Measurements from ENCODE around the gene ZNF516. TPM values are rescaled to one million over a fixed set of nuclear protein-coding genes. Genes with fewer than 3 reads are reported as not detected.

The ZNF516 gene
- total RNA-seq, 1 donor from 2014 or later: 26.1 TPM

DNA sequence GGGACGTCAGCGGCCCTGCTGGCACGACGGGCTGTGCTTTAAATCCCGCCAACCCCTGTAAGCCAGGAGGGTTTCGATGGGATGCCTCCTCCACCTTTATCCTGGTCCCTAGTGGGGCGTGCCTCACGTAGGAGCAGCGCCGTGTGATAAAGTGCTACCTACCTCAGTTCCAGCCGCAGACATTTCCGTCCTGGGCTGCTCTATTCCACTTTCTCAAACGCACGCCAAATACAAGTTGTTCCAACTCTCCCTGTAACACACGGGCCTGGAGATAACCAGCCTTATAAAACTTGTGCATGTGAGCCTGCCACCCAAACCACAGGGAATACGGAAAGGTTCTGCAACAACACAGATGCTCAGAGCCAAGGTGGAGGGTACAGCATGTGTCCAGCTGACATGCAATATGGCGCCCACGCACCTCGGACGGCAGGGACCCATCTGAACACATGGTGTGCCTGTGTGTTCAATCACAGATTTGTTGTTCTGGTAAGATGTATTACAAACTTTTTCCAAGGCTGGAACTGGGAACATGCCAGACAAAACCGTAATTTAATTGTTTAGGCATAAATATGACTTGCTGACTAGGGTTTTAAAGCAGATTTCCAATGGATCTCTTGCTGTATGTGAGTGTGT, 47.7 kb downstream of the ZNF516 start:
- Mint-ChIP-seq H3K27ac (ENCODE audit: unreplicated experiment) (no peak overlapping the region), H3K9me3 (ENCODE audit: low read depth) (no peaks in the 10 kb centered on the region), H3K4me3 (ENCODE audit: unreplicated experiment) (no peak overlapping the region), H3K27me3 (ENCODE audit: low read depth) (no peaks in the 10 kb centered on the region), H3K36me3 (ENCODE audit: low read depth) (no peaks in the 10 kb centered on the region), H3K4me1 (ENCODE audit: low read depth) (peaks cover 69% of the 10 kb centered on the region)
- TF ChIP-seq, protein P1, sequence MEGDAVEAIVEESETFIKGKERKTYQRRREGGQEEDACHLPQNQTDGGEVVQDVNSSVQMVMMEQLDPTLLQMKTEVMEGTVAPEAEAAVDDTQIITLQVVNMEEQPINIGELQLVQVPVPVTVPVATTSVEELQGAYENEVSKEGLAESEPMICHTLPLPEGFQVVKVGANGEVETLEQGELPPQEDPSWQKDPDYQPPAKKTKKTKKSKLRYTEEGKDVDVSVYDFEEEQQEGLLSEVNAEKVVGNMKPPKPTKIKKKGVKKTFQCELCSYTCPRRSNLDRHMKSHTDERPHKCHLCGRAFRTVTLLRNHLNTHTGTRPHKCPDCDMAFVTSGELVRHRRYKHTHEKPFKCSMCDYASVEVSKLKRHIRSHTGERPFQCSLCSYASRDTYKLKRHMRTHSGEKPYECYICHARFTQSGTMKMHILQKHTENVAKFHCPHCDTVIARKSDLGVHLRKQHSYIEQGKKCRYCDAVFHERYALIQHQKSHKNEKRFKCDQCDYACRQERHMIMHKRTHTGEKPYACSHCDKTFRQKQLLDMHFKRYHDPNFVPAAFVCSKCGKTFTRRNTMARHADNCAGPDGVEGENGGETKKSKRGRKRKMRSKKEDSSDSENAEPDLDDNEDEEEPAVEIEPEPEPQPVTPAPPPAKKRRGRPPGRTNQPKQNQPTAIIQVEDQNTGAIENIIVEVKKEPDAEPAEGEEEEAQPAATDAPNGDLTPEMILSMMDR (IDR thresholded peaks at IDR 0.05): no peak
- no peak for DNase-seq (ENCODE audit: low spot score)

DNA sequence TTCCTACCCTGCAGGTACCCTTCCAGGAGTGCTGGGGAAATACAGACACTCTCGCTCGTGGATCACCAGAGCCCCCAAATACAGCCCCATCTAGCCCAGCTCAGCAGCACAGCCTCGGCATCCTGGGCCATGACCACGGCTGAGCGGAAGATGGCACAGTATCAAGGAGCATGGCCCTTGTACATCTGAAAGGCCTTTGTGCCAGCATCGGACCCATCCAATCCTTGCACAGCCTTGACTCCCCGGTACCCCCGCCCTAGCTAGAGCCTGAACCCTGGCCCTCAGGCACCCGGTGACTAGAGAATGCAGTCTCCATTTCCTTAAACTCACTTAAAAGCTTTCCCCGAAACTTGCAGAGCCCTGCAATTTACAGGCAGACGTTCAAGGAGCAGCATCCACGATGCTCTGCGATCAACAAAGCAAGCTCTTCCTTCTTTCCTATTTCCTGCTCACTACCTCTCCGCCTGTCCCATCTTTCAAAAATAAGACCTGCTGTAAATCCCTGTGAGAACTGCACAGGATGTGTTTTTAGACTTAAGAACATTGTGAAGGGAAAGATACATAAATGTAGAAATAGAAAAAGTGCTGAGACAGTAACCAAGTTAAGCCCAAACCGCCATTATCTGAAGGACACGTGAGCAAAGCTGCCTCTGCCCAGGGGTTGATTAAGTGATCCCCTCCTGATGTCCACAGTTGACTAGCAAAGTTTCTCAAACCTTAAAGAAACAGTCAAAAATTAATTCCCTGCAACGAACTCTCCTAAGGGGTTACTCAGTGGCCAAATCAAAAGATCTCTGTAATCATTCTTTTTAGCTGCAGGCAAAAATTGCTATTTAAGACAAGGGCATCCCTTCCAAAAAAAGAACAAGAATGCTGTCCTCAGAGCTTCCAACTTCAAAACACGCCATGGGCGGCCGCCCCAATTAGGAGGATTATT, 48.5 kb downstream of the ZNF516 start:
- Mint-ChIP-seq H3K9me3 (ENCODE audit: low read depth) (no peaks in the 10 kb centered on the region), H3K4me3 (ENCODE audit: unreplicated experiment) (no peak overlapping the region), H3K27me3 (ENCODE audit: low read depth) (no peaks in the 10 kb centered on the region), H3K4me1 (ENCODE audit: low read depth) (peaks cover 62% of the 10 kb centered on the region), H3K27ac (ENCODE audit: unreplicated experiment) (peak overlapping the region; percentile 82), H3K36me3 (ENCODE audit: low read depth) (no peaks in the 10 kb centered on the region)
- TF ChIP-seq, protein P1 (IDR thresholded peaks at IDR 0.05): no peak
- peak; percentile 55 for DNase-seq (ENCODE audit: low spot score)

DNA sequence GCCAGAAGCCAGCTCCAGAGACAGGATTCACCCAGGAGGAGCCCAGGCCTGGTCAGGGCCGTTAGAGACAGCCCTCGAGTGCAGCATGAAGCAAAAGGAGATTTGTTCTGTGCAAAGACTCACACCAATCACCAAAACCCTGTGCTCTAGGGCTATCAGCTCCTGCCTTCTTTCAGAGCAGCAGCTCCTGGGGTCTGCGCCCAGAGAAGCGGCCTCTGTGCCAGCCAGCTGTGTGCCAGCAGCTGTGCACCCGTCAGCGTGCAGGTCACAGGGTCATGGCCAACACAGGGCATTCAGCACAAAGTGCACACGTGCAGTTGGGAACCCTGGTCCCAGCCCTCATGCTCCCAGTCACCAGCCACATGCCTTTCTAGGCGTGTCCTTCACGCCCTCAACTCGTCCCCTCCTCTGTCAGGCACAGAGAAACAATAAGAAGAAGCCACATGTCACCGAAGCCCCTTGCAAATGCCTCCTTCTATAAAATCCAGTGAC, 49.3 kb downstream of the ZNF516 start:
- peak overlapping the region; percentile 82 for H3K27ac Mint-ChIP-seq (ENCODE audit: unreplicated experiment)
- peak overlapping the region; percentile 2 for H3K4me3 Mint-ChIP-seq (ENCODE audit: unreplicated experiment)
- peaks cover 1% of the 10 kb centered on the region for H3K36me3 Mint-ChIP-seq (ENCODE audit: low read depth)
- peaks cover 56% of the 10 kb centered on the region for H3K4me1 Mint-ChIP-seq (ENCODE audit: low read depth)
- peak; percentile 59 for DNase-seq (ENCODE audit: low spot score)
- H3K27me3 Mint-ChIP-seq (ENCODE audit: low read depth): no peaks in the 10 kb centered on the region
- H3K9me3 Mint-ChIP-seq (ENCODE audit: low read depth): no peaks in the 10 kb centered on the region
- TF ChIP-seq, protein P1 (IDR thresholded peaks at IDR 0.05): no peak

DNA sequence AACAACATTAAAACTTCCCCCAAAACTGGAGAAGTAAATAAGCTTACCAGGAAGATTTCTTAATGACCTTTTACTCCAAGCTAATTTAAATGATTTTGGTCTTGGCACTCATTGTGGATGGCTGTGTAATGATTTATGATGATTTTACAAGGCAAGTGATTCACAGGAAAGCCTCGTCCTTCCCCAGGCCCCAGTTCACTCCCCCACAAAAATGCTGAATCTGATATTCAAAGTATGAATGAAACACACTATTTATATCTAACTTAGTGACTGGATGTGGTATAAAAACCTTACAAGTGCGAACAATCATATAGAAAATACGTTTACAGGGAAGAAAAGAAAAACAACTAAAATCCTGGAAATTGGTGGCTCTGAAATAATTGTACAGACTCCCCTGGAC, 49.8 kb downstream of the ZNF516 start:
- Mint-ChIP-seq H3K27me3 (ENCODE audit: low read depth) (no peaks in the 10 kb centered on the region), H3K36me3 (ENCODE audit: low read depth) (peaks cover 4% of the 10 kb centered on the region), H3K4me1 (ENCODE audit: low read depth) (peaks cover 50% of the 10 kb centered on the region), H3K4me3 (ENCODE audit: unreplicated experiment) (peak overlapping the region; percentile 2), H3K9me3 (ENCODE audit: low read depth) (no peaks in the 10 kb centered on the region), H3K27ac (ENCODE audit: unreplicated experiment) (peak overlapping the region; percentile 82)
- no peak for DNase-seq (ENCODE audit: low spot score)
- TF ChIP-seq, protein P1 (IDR thresholded peaks at IDR 0.05): no peak

DNA sequence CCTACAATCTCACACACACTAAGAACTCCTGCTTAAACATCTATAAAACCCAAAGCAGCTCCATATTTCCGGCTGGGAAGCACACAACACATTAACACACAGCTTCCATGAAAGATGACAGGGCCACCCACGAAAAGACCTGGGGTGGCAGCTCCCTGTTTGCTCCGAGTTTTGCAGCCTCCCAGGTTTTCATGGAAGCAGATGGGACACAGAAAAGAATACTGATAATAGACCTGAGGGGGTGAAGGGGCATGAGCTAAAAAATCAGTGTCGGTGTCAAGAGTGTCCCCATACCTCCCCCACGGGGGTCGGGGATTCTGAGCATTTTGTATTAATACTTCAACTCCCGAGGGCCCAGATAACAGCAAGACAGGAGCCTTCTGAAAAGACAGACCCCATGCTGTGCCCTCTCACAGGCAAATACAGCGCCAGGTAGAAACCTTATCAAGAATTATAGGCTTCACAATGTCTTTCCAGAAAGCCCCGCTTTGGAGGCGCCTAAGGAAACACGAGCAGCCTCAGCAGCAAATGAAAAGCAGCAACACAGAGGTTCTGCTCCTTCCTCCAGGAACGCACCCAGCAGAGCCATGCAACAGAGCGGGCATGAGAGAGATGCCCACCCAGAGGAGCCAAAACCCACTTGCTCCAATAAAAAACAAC, 50.5 kb downstream of the ZNF516 start:
- TF ChIP-seq, protein P1 (IDR thresholded peaks at IDR 0.05): no peak
- H3K36me3 Mint-ChIP-seq (ENCODE audit: low read depth): peaks cover 4% of the 10 kb centered on the region
- H3K4me1 Mint-ChIP-seq (ENCODE audit: low read depth): peaks cover 45% of the 10 kb centered on the region
- no peaks in the 10 kb centered on the region for H3K9me3 Mint-ChIP-seq (ENCODE audit: low read depth)
- no peak overlapping the region for H3K4me3 Mint-ChIP-seq (ENCODE audit: unreplicated experiment)
- H3K27ac Mint-ChIP-seq (ENCODE audit: unreplicated experiment): peak overlapping the region; percentile 82
- no peak for DNase-seq (ENCODE audit: low spot score)
- no peaks in the 10 kb centered on the region for H3K27me3 Mint-ChIP-seq (ENCODE audit: low read depth)

Data from chondrocyte (in vitro differentiated cells).